Stimulated activated CD8-positive, alpha-beta memory T cell treated with anti-CD3 and anti-CD28 coated beads, Interleukin-4, amount 100 ng/mL, for 4 hours (primary cell): ENCODE measurements around the gene IL22RA1.

Experiments used
- DNase-seq, 2 donors: peaks; one replicate each; pipeline ENCODE4 v3.0.0-alpha.2; 2020; ENCODE audit warnings: low read depth in 2 of 2, low spot score in 1 of 2

The IL22RA1 gene

DNA sequence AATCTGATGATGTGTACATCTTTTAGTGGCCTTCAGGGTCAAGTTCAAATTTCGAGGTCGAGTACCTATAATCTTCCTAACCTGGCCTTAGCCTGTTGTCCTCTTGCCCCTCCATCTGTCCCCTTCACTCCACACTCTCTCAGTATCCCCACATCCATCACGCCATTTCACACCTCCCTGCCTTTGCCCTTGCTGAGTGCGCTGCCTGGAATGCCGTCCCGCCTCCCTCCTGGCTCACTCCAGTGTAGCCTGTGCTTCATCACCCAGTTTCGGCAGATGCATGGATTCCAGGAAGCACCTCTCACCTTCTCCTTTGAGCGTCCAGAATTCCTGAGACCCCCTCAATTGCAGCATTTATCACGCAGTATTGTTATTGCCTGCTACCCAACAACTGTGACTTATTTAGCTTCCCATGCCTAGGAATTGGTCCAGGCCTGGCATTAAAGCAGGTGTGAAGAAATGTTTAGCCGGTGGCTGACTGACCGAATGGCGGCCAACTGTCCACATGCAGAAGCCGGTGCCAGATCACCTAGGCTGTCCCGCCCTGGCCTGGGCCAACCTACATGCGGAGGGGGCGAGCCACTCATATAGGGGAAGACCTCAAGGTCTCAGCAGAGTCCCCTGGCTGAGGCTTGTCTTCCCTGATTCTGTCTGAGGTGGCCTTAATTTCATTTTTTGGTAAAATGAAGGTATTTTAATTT, 65.5 kb downstream of the IL22RA1 start:
- no peak for DNase-seq

DNA sequence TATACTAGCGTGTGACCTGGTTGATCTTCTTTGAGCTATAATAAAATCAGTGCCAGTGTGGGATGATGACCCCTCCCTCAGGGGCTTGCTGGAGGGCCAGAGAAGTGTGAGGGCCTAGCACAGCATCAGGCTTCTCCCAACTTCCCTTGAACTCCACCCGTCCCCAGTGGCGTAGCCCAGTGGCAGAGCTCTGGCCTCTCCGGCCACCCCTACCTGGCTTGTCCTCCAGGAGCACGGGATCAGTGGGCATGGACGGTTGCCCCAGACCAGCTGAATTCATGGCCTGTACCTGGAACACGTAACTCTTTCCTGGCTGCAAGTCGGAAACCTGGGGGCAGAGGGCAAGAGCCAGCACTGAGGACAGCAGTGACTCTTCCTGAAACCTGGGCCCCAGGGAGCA, 67.0 kb downstream of the IL22RA1 start:
- DNase-seq = no peak

DNA sequence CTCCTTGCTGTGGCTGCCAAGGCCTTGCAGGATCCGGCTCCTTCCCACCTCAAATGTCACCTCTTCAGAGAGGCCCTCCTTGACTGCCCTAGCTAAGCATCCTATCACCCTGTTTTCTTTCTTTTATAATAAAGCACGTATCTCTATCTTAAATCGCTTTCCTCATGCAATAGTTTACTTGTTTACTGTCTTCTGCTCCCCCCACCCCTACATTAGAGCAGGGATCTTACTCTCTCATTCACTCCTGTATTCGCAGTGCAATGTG, 67.4 kb downstream of the IL22RA1 start:
- DNase-seq = no peak

- no peak for DNase-seq
These were observed 67.9 kb downstream of the IL22RA1 start for GRCh38 chr1:24074817-24075589.

DNA sequence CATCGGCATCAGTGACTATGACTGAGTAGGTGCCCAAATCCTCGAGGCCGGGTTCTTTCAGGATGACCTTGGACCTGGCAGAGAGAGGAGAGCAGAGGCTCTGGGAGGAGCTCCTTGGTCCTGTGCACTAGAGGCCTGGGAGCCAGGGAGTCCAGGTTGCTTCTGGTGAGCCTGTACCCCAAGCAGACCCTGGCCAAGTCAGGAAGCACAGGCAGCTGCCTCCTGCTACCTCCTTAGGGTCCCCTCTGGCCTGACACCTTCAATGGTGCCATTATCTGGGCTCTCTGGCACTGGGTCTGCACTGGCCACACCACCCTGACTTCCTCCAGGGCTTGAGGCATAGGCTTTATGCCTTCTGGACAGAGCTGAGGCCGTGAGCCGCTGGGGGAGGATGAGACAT, 68.7 kb downstream of the IL22RA1 start:
- no peak for DNase-seq

- DNase-seq = no peak
These were observed 71.0 kb downstream of the IL22RA1 start for GRCh38 chr1:24071941-24072340.

DNA sequence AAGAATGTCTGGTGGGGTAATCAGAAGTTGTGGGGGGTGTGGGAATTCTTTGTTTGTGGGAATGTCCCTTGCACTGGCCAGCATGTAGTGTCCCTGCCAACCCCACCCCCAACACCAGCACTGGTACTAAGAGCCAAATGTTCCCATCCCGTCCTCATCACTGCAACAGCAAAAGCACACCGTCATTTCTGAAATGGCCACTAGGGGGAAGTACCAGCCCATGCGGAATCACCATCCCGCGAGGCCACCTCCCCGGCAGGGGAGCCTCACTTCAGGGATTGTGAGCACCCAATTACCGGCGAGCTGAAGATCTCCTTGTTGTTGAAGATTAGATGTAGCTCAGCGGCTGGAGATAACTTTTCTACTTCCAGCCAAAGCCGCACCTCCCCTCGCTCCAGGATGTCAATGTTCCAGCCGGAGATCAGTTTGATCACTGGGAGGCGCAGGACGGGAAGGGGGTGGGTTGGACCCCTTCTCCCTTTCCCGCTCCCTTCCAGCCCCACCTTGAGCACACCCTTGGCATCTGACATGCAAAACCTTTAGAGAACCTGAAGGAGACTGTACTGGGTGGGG, 72.0 kb downstream of the IL22RA1 start:
- peak; percentile 37 to 45 for DNase-seq

- DNase-seq = no peak
These were observed 73.1 kb downstream of the IL22RA1 start for GRCh38 chr1:24069817-24070216.
